ENCODE measurements around the gene TMEM121B.

DNA sequence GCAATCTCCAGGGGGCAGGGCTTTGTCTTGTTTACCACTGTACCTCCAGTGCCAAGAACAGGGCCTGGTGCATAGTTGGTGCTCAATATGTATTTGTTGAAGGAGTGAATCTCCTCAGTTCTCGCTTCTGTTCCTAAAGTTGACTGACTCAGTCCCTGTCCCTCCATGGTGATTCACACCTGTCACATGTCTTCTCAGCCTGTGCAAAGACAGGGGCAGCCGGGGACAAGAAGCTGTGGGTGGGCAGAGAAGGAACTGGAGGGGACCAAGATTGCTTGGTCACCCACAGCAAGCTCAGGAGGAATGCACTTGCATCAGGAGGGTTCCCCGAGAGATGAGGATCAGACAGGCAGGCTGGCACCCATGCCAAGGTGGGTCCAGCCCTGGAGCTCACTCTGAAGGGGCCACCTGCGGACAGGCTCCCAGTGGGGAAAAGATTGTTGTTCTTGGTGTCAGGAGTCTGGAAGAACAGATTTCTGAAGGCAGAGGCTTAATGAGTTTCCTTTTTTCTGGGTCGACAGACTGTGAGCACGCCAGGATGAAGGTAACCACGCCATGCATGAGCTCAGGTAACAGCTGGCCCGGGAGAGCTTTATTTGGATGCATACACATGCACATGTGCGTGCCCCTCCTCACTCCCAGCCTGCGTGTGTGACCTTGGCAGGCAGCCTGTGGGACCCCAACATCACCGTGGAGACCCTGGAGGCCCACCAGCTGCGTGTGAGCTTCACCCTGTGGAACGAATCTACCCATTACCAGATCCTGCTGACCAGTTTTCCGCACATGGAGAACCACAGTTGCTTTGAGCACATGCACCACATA, 19.5 kb downstream of the TMEM121B start:
- TF ChIP-seq, protein P1, sequence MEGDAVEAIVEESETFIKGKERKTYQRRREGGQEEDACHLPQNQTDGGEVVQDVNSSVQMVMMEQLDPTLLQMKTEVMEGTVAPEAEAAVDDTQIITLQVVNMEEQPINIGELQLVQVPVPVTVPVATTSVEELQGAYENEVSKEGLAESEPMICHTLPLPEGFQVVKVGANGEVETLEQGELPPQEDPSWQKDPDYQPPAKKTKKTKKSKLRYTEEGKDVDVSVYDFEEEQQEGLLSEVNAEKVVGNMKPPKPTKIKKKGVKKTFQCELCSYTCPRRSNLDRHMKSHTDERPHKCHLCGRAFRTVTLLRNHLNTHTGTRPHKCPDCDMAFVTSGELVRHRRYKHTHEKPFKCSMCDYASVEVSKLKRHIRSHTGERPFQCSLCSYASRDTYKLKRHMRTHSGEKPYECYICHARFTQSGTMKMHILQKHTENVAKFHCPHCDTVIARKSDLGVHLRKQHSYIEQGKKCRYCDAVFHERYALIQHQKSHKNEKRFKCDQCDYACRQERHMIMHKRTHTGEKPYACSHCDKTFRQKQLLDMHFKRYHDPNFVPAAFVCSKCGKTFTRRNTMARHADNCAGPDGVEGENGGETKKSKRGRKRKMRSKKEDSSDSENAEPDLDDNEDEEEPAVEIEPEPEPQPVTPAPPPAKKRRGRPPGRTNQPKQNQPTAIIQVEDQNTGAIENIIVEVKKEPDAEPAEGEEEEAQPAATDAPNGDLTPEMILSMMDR (IDR thresholded peaks at IDR 0.05) = no peak
- TF ChIP-seq POLR2A (IDR thresholded peaks at IDR 0.05) (no peak), POLR2AphosphoS5 (IDR thresholded peaks at IDR 0.05) (no peak)

Measured in prostate gland (tissue), 2 donors.